Erythroblast (primary cell): ENCODE results near the gene PTPRM.

ENCODE experiments used
- GATA1 ChIP-seq: IDR thresholded peaks from 2 replicates; pipeline ENCODE4 v1.6.1; 2011; ENCODE audit warnings: low read depth, mild to moderate bottlenecking, control low read depth, low read length, moderate library complexity
- POLR2A ChIP-seq: IDR thresholded peaks from 2 replicates; pipeline ENCODE4 v1.6.1; 2011; ENCODE audit warnings: mild to moderate bottlenecking, low read length

DNA sequence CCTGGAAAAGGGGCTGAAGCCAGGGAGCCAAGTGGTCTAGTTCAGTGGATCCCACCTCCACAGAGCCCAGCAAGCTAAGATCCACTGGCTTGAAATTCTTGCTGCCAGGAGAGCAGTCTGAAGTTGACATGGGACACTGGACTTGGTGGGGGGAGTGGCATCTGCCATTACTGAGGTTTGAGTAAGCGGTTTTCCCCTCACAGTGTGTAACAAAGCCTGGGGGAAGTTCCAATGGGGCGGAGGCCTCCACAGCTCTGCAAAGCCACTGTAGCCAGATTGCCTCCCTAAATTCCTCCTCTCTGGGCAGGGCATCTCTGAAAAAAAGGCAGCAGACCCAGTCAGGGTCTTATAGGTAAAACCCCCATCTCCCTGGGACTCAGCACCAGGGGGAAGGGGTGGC lies 144.4 kb downstream of the PTPRM start:
- no peak for TF ChIP-seq POLR2A
- TF ChIP-seq GATA1, result no peak
